GM18909 (cell line): ENCODE measurements around the gene TASP1.
"Not testable (repeated sequence)": the region's sequence is repeated elsewhere in the genome, so short reads cannot be mapped to it uniquely, and the experiment has no call there.

ENCODE experiments used
- ATAC-seq: cut with Tn5 transposase; IDR thresholded peaks from one replicate; pipeline ENCODE4 v1.9.1; 2021; ENCODE audit warnings: mild to moderate bottlenecking; ENCODE audit not compliant: unreplicated experiment, poor library complexity

Gene TASP1

GRCh38 chr20:13650474-13650873, 11.7 kb upstream of the TASP1 start:
- ATAC-seq = no peak

- no peak for ATAC-seq
These were observed 9.8 kb upstream of the TASP1 start for GRCh38 chr20:13648291-13649228.

- no peak for ATAC-seq
These were observed 5.3 kb upstream of the TASP1 start for GRCh38 chr20:13644010-13644409.

- ATAC-seq = no peak
These were observed 392 bp upstream of the TASP1 start for GRCh38 chr20:13639150-13639497.

GRCh38 chr20:13638162-13638495, 603 bp downstream of the TASP1 start:
- ATAC-seq = no peak

GRCh38 chr20:13632431-13632830, 6.3 kb downstream of the TASP1 start:
- ATAC-seq = no peak

- not testable (repeated sequence) for ATAC-seq
These were observed 11.2 kb downstream of the TASP1 start for GRCh38 chr20:13627525-13627924.

- ATAC-seq = no peak
These were observed 12.0 kb downstream of the TASP1 start for GRCh38 chr20:13626724-13627123.

- ATAC-seq = no peak
These were observed 13.3 kb downstream of the TASP1 start for GRCh38 chr20:13625304-13625979.

GRCh38 chr20:13619415-13619814, 19.3 kb downstream of the TASP1 start:
- ATAC-seq = not testable (repeated sequence)

- not testable (repeated sequence) for ATAC-seq
These were observed 20.3 kb downstream of the TASP1 start for GRCh38 chr20:13618456-13618855.

- ATAC-seq = not testable (repeated sequence)
These were observed 21.1 kb downstream of the TASP1 start for GRCh38 chr20:13617585-13617984.

GRCh38 chr20:13616713-13617112, 22.0 kb downstream of the TASP1 start:
- ATAC-seq = not testable (repeated sequence)

GRCh38 chr20:13613917-13614316, 24.8 kb downstream of the TASP1 start:
- no peak for ATAC-seq

GRCh38 chr20:13611611-13612125, 27.1 kb downstream of the TASP1 start:
- ATAC-seq = no peak

GRCh38 chr20:13610184-13610583, 28.5 kb downstream of the TASP1 start:
- ATAC-seq = peak; percentile 53

GRCh38 chr20:13608066-13608465, 30.7 kb downstream of the TASP1 start:
- no peak for ATAC-seq

GRCh38 chr20:13593423-13593822, 45.3 kb downstream of the TASP1 start:
- ATAC-seq = not testable (repeated sequence)

- no peak for ATAC-seq
These were observed 50.7 kb downstream of the TASP1 start for GRCh38 chr20:13588049-13588448.

- ATAC-seq = no peak
These were observed 51.4 kb downstream of the TASP1 start for GRCh38 chr20:13587370-13587769.

- no peak for ATAC-seq
These were observed 52.6 kb downstream of the TASP1 start for GRCh38 chr20:13586133-13586532.
